ENCODE results near the gene ZBTB20. TPM values are rescaled to one million over a fixed set of nuclear protein-coding genes. Genes with fewer than 3 reads are reported as not detected.
"Not testable (repeated sequence)": the region's sequence is repeated elsewhere in the genome, so short reads cannot be mapped to it uniquely, and the experiment has no call there.

The ZBTB20 gene
- total and polyA plus RNA-seq, 2 of the 4 experiments (the other 2 are of a cell fraction): 0.75 to 14.7 TPM

DNA sequence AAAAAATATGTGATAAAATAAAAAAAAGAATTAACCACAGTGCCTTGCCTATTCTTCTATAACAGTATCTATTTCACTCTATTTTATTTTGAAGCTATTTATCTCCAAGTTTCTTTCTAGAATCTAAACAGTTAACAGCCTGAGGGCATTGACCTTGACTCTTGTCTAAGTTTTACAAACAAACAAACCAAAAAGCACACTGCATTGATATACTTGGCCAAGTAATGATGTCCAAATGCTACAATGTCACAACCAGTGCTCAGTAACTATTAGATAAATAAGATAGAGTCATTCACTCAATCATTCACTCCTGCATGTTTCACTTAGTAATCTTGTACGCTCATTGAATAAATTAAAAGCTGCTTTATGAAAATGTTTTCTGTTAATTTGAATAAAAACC lies 466.8 kb downstream of the ZBTB20 start:
- no peak overlapping the region for H4K91ac ChIP-seq (ENCODE audit: insufficient read depth, low read depth, low read length)
- H2BK15ac ChIP-seq (ENCODE audit: low read depth, low read length): no peak overlapping the region
- CTCF ChIA-PET: no interaction called here
- in situ Hi-C loops (cut with MboI; ENCODE audit: low sequenced_read_pairs) (no loop called here), intact Hi-C loops (cut with micrococcal nuclease) (no loop called here), dilution Hi-C loops (cut with HindIII; ENCODE audit: low sequenced_read_pairs, unreplicated experiment) (no loop called here)
- ATAC-seq (ENCODE audit: low read depth) (no peak), DNase-seq (no peak)
- no peak overlapping the region for H4K5ac ChIP-seq (ENCODE audit: low read depth, low read length)
- POLR2A ChIA-PET (ENCODE audit: unreplicated experiment): no interaction called here
- H3K4ac ChIP-seq (ENCODE audit: low read depth, low read length): no peak overlapping the region
- H3K4me3 ChIP-seq (ENCODE audit: insufficient read depth, low read depth, low read length): no peak overlapping the region
- no peaks in the 10 kb centered on the region for H3K79me1 ChIP-seq (ENCODE audit: low read depth in 1 of 2, low read length in 2 of 2)
- no peaks in the 10 kb centered on the region for H3K9me3 ChIP-seq (ENCODE audit: control insufficient read depth, insufficient read depth, low read length)
- no peak overlapping the region for H3K14ac ChIP-seq (replicated peaks; ENCODE audit: low read depth, low read length)
- no peak overlapping the region for H3K56ac ChIP-seq (ENCODE audit: extremely low read depth, insufficient read depth, low read length)
- H4K8ac ChIP-seq (ENCODE audit: low read depth in 2 of 2, low read length in 2 of 2): no peak overlapping the region
- H3K18ac ChIP-seq (ENCODE audit: low read depth, low read length): no peak overlapping the region
- no peak overlapping the region for H2AK9ac ChIP-seq (replicated peaks; ENCODE audit: low read depth, low read length, poor library complexity)
- H3K4me2 ChIP-seq (ENCODE audit: low read depth, low read length): no peak overlapping the region
- no peaks in the 10 kb centered on the region for H4K20me1 ChIP-seq (ENCODE audit: insufficient read depth, low read length)
- TF ChIP-seq SMC3 (IDR thresholded peaks at IDR 0.05; ENCODE audit: low read depth, low read length): no peak
- TF ChIP-seq RFX5 (IDR thresholded peaks at IDR 0.05; ENCODE audit: low read depth, low read length): no peak
- TF ChIP-seq CHD1 (IDR thresholded peaks at IDR 0.05; ENCODE audit: low read depth, low read length): no peak
- TF ChIP-seq BHLHE40 (IDR thresholded peaks at IDR 0.05; ENCODE audit: low read depth, low read length): no peak
- TF ChIP-seq MXI1 (IDR thresholded peaks at IDR 0.05; ENCODE audit: borderline replicate concordance, low read depth, low read length): no peak
- TF ChIP-seq, protein P1, sequence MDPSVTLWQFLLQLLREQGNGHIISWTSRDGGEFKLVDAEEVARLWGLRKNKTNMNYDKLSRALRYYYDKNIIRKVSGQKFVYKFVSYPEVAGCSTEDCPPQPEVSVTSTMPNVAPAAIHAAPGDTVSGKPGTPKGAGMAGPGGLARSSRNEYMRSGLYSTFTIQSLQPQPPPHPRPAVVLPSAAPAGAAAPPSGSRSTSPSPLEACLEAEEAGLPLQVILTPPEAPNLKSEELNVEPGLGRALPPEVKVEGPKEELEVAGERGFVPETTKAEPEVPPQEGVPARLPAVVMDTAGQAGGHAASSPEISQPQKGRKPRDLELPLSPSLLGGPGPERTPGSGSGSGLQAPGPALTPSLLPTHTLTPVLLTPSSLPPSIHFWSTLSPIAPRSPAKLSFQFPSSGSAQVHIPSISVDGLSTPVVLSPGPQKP (IDR thresholded peaks at IDR 0.05; ENCODE audit: borderline replicate concordance, low read depth, low read length): no peak
- no peak for TF ChIP-seq MAFK (IDR thresholded peaks at IDR 0.05; ENCODE audit: low read depth, low read length)
- no peak for TF ChIP-seq POLR2A (IDR thresholded peaks at IDR 0.05; ENCODE audit: low read depth, low read length)
- TF ChIP-seq NFE2L2 (IDR thresholded peaks at IDR 0.05; ENCODE audit: low read depth, low read length): no peak
- no peaks in the 10 kb centered on the region for H3K27me3 ChIP-seq (ENCODE audit: control insufficient read depth, insufficient read depth, low read length)
- no peaks in the 10 kb centered on the region for H3K36me3 ChIP-seq (ENCODE audit: control insufficient read depth, insufficient read depth, low read length)
- H2BK5ac ChIP-seq (ENCODE audit: low read depth, low read length, poor library complexity, severe bottlenecking): no peak overlapping the region
- WGBS, 2 experiments (ENCODE audit: extremely low coverage in 2 of 2, insufficient read length in 1 of 2): no CpG with 5 or more reads among the region's 1 CpG
- H3K9ac ChIP-seq (ENCODE audit: low read depth, low read length): no peak overlapping the region
- BruUV-seq (replicated peaks): no TSS peak
- H3K4me1 ChIP-seq (ENCODE audit: control insufficient read depth, insufficient read depth, low read length): no peaks in the 10 kb centered on the region
- H2BK20ac ChIP-seq (ENCODE audit: low read depth, low read length): no peak overlapping the region
- no peak overlapping the region for H2AK5ac ChIP-seq (ENCODE audit: low read depth, low read length)
- H2BK120ac ChIP-seq (ENCODE audit: low read depth, low read length): no peak overlapping the region
- H2AFZ ChIP-seq (replicated peaks; ENCODE audit: low read length, poor library complexity): no peak overlapping the region
- no peaks in the 10 kb centered on the region; the same call in 1 of the 2 replicates for H3K9me1 ChIP-seq (ENCODE audit: insufficient read depth, low read length)
- no peak overlapping the region for H3K27ac ChIP-seq (ENCODE audit: insufficient read depth, low read length)
- no peak overlapping the region for H3K23ac ChIP-seq (ENCODE audit: low read depth, low read length)

DNA sequence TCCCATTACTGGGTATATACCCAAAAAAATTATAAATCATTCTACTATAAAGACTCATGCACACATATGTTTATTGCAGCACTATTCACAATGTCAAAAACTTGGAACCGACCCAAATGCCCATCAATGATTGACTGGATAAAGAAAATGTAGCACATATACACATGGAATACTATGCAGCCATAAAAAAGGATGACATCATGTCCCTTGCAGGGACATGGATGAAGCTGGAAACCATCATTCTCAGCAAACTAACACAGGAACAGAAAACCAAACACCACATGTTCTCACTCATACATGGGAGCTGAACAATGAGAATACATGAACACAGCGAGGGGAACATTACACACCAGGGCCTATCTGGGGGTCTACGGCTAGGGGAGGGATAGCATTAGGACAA lies 467.3 kb downstream of the ZBTB20 start:
- H2BK120ac ChIP-seq (ENCODE audit: low read depth, low read length); H4K91ac ChIP-seq (ENCODE audit: insufficient read depth, low read depth, low read length); H3K79me1 ChIP-seq (ENCODE audit: low read depth in 1 of 2, low read length in 2 of 2); in situ Hi-C loops (cut with MboI; ENCODE audit: low sequenced_read_pairs); H3K36me3 ChIP-seq (ENCODE audit: control insufficient read depth, insufficient read depth, low read length); H3K27me3 ChIP-seq (ENCODE audit: control insufficient read depth, insufficient read depth, low read length); H3K4me2 ChIP-seq (ENCODE audit: low read depth, low read length); BruUV-seq (replicated peaks); H3K27ac ChIP-seq (ENCODE audit: insufficient read depth, low read length); H3K4me3 ChIP-seq (ENCODE audit: insufficient read depth, low read depth, low read length); H2BK5ac ChIP-seq (ENCODE audit: low read depth, low read length, poor library complexity, severe bottlenecking); H4K8ac ChIP-seq (ENCODE audit: low read depth in 2 of 2, low read length in 2 of 2); H3K9me1 ChIP-seq (ENCODE audit: insufficient read depth, low read length); H2AK9ac ChIP-seq (replicated peaks; ENCODE audit: low read depth, low read length, poor library complexity); H3K4me1 ChIP-seq (ENCODE audit: control insufficient read depth, insufficient read depth, low read length); H4K20me1 ChIP-seq (ENCODE audit: insufficient read depth, low read length); H3K4ac ChIP-seq (ENCODE audit: low read depth, low read length); H4K5ac ChIP-seq (ENCODE audit: low read depth, low read length); H3K18ac ChIP-seq (ENCODE audit: low read depth, low read length); POLR2A ChIA-PET (ENCODE audit: unreplicated experiment); H2BK20ac ChIP-seq (ENCODE audit: low read depth, low read length); H2AK5ac ChIP-seq (ENCODE audit: low read depth, low read length); DNase-seq; H3K9ac ChIP-seq (ENCODE audit: low read depth, low read length); H2AFZ ChIP-seq (replicated peaks; ENCODE audit: low read length, poor library complexity); H3K9me3 ChIP-seq (ENCODE audit: control insufficient read depth, insufficient read depth, low read length); CTCF ChIA-PET; intact Hi-C loops (cut with micrococcal nuclease); ATAC-seq (ENCODE audit: low read depth); H2BK15ac ChIP-seq (ENCODE audit: low read depth, low read length); H3K56ac ChIP-seq (ENCODE audit: extremely low read depth, insufficient read depth, low read length); H3K23ac ChIP-seq (ENCODE audit: low read depth, low read length); H3K14ac ChIP-seq (replicated peaks; ENCODE audit: low read depth, low read length); dilution Hi-C loops (cut with HindIII; ENCODE audit: low sequenced_read_pairs, unreplicated experiment): not testable (repeated sequence)
- WGBS, 2 experiments (ENCODE audit: extremely low coverage in 2 of 2, insufficient read length in 1 of 2): no CpG with 5 or more reads among the region's 3 CpGs

Data from IMR-90 (cell line).